GM18519 (cell line): ENCODE data around the gene SPTBN1.

ENCODE experiments used
- ATAC-seq: cut with Tn5 transposase; IDR thresholded peaks from one replicate; pipeline ENCODE4 v1.9.1; 2021; ENCODE audit warnings: mild to moderate bottlenecking, moderate library complexity; ENCODE audit not compliant: unreplicated experiment, low FRiP score

The SPTBN1 gene

GRCh38 chr2:54599326-54599710 lies 143.2 kb downstream of the SPTBN1 start:
- no peak for ATAC-seq

- no peak for ATAC-seq
Observed at GRCh38 chr2:54599914-54600313, 143.8 kb downstream of the SPTBN1 start.

- ATAC-seq: no peak
Observed at GRCh38 chr2:54601339-54601738, 145.2 kb downstream of the SPTBN1 start.

GRCh38 chr2:54602736-54603322 lies 146.7 kb downstream of the SPTBN1 start:
- no peak for ATAC-seq

- ATAC-seq: no peak
Observed at GRCh38 chr2:54603357-54603756, 147.2 kb downstream of the SPTBN1 start.

- ATAC-seq: no peak
Observed at GRCh38 chr2:54603796-54604195, 147.7 kb downstream of the SPTBN1 start.

- ATAC-seq: no peak
Observed at GRCh38 chr2:54604871-54605270, 148.7 kb downstream of the SPTBN1 start.

- no peak for ATAC-seq
Observed at GRCh38 chr2:54605836-54606235, 149.7 kb downstream of the SPTBN1 start.

- no peak for ATAC-seq
Observed at GRCh38 chr2:54606393-54606958, 150.3 kb downstream of the SPTBN1 start.

GRCh38 chr2:54608224-54608623 lies 152.1 kb downstream of the SPTBN1 start:
- no peak for ATAC-seq

GRCh38 chr2:54609241-54609640 lies 153.1 kb downstream of the SPTBN1 start:
- no peak for ATAC-seq

GRCh38 chr2:54609647-54610046 lies 153.5 kb downstream of the SPTBN1 start:
- ATAC-seq: no peak

- ATAC-seq: no peak
Observed at GRCh38 chr2:54610700-54611099, 154.6 kb downstream of the SPTBN1 start.

GRCh38 chr2:54611830-54612545 lies 155.9 kb downstream of the SPTBN1 start:
- ATAC-seq: no peak

GRCh38 chr2:54613386-54613785 lies 157.3 kb downstream of the SPTBN1 start:
- no peak for ATAC-seq

GRCh38 chr2:54613794-54614257 lies 157.7 kb downstream of the SPTBN1 start:
- ATAC-seq: no peak

GRCh38 chr2:54614819-54615218 lies 158.7 kb downstream of the SPTBN1 start:
- ATAC-seq: no peak

- no peak for ATAC-seq
Observed at GRCh38 chr2:54615832-54616534, 159.9 kb downstream of the SPTBN1 start.

GRCh38 chr2:54617409-54617808 lies 161.3 kb downstream of the SPTBN1 start:
- no peak for ATAC-seq

- no peak for ATAC-seq
Observed at GRCh38 chr2:54618646-54619565, 162.8 kb downstream of the SPTBN1 start.
